GM23338 (cell line): ENCODE results near the gene INPP5D. TPM values are rescaled to one million over a fixed set of nuclear protein-coding genes. Genes with fewer than 3 reads are reported as not detected.

Source experiments
- ATAC-seq: fragments of 200-7000 bp; cut with Tn5 transposase; 3 replicates; pipeline ENCODE4 v1.9.1; 2020
- DNase-seq: peaks from one replicate; pipeline ENCODE4 v3.0.0-alpha.2; 2015; ENCODE audit warnings: low spot score
- H2AFZ ChIP-seq: fragments of 200-600 bp; sonication (generic); 2 replicates; pipeline ENCODE4 v1.8.0; 2016; ENCODE audit warnings: antibody characterized with exemption, mild to moderate bottlenecking, moderate library complexity
- H3F3A ChIP-seq: fragments of 200-600 bp; sonication (generic); replicated peaks from 2 replicates; pipeline ENCODE4 v1.8.0; 2017; ENCODE audit warnings: antibody characterized with exemption, mixed run types, low read depth
- H3K27ac ChIP-seq: fragments of 200-600 bp; sonication (generic); 2 replicates; pipeline ENCODE4 v1.6.1; 2016; ENCODE audit warnings: low read depth
- H3K27me3 ChIP-seq: fragments of 200-600 bp; sonication (generic); 2 replicates; pipeline ENCODE4 v1.8.0; 2016; ENCODE audit warnings: mild to moderate bottlenecking, mixed run types, moderate library complexity; ENCODE audit not compliant: insufficient read depth
- H3K36me3 ChIP-seq: fragments of 200-600 bp; sonication (generic); 2 replicates; pipeline ENCODE4 v1.8.0; 2016; ENCODE audit warnings: mild to moderate bottlenecking; ENCODE audit not compliant: insufficient read depth
- H3K4me1 ChIP-seq: fragments of 200-600 bp; sonication (generic); 2 replicates; pipeline ENCODE4 v1.8.0; 2016; ENCODE audit warnings: mild to moderate bottlenecking, moderate library complexity; ENCODE audit not compliant: insufficient read depth
- H3K4me2 ChIP-seq: fragments of 200-600 bp; sonication (generic); 2 replicates; pipeline ENCODE4 v1.7.1; 2017; ENCODE audit warnings: mixed run types
- H3K4me3 ChIP-seq: fragments of 200-600 bp; sonication (generic); 2 replicates; pipeline ENCODE4 v1.6.1; 2016; ENCODE audit warnings: mixed run types
- H3K79me2 ChIP-seq: fragments of 200-600 bp; sonication (generic); replicated peaks from 2 replicates; pipeline ENCODE4 v1.8.0; 2017; ENCODE audit warnings: mild to moderate bottlenecking; ENCODE audit not compliant: insufficient read depth
- H3K9me2 ChIP-seq: fragments of 200-600 bp; sonication (generic); 2 replicates; pipeline ENCODE4 v1.8.0; 2017; ENCODE audit not compliant: insufficient read depth
- H4K20me1 ChIP-seq: fragments of 200-600 bp; sonication (generic); replicated peaks from 2 replicates; pipeline ENCODE4 v1.8.0; 2017; ENCODE audit warnings: mild to moderate bottlenecking; ENCODE audit not compliant: insufficient read depth
- H3K27ac Mint-ChIP-seq: 2 replicates; pipeline ENCODE4 v1.8.0; 2020; ENCODE audit warnings: inconsistent platforms, mild to moderate bottlenecking, moderate library complexity, mixed read lengths
- H3K27me3 Mint-ChIP-seq: 3 replicates; pipeline ENCODE4 v1.8.0; 2022; ENCODE audit warnings: low read depth, mild to moderate bottlenecking, moderate library complexity, mixed read lengths, inconsistent platforms; ENCODE audit not compliant: insufficient read depth, poor library complexity
- H3K36me3 Mint-ChIP-seq: 3 replicates; pipeline ENCODE4 v1.8.0; 2021; ENCODE audit warnings: low read depth, mild to moderate bottlenecking, inconsistent platforms, moderate library complexity, mixed read lengths
- H3K4me1 Mint-ChIP-seq: 3 replicates; pipeline ENCODE4 v1.8.0; 2020; ENCODE audit warnings: mild to moderate bottlenecking, inconsistent platforms, mixed read lengths
- H3K4me3 Mint-ChIP-seq: 3 replicates; pipeline ENCODE4 v1.8.0; 2021; ENCODE audit warnings: moderate library complexity, mild to moderate bottlenecking, inconsistent platforms, mixed read lengths
- H3K9me3 Mint-ChIP-seq: 3 replicates; pipeline ENCODE4 v1.8.0; 2020; ENCODE audit warnings: moderate library complexity, mild to moderate bottlenecking, inconsistent platforms, mixed read lengths
- CREB1 ChIP-seq: fragments of 250-450 bp; sonication (Bioruptor Pico); IDR thresholded peaks from 2 replicates; pipeline ENCODE4 v1.5.0; 2020; ENCODE audit warnings: low read depth, mild to moderate bottlenecking, moderate library complexity
- CTCF ChIP-seq, 2 experiments: fragments of 200-600 bp in 1 of 2; sonication (generic) in 1 of 2; conservative IDR thresholded peaks; 2 replicates each; pipeline versions ENCODE4 v1.5.1 to v1.6.1; 2016 to 2017; ENCODE audit warnings: antibody characterized with exemption in 2 of 2, low read depth in 2 of 2, mild to moderate bottlenecking in 2 of 2, moderate library complexity in 1 of 2
- EZH2 ChIP-seq: fragments of 200-600 bp; sonication (generic); IDR thresholded peaks from one replicate; pipeline ENCODE4 v1.8.0; 2017; ENCODE audit warnings: antibody characterized with exemption, mild to moderate bottlenecking, low read depth; ENCODE audit not compliant: unreplicated experiment
- EZH2phosphoT487 ChIP-seq: fragments of 200-600 bp; sonication (generic); IDR thresholded peaks from one replicate; pipeline ENCODE4 v1.8.1; 2018; ENCODE audit warnings: antibody characterized with exemption; ENCODE audit not compliant: unreplicated experiment
- JUNB ChIP-seq: IDR thresholded peaks from one replicate; pipeline ENCODE4 v1.6.1; 2016; ENCODE audit warnings: antibody characterized with exemption; ENCODE audit not compliant: unreplicated experiment
- NANOG ChIP-seq: IDR thresholded peaks from 2 replicates; pipeline ENCODE4 v1.6.1; 2016; ENCODE audit warnings: antibody characterized with exemption, borderline replicate concordance
- POLR2AphosphoS5 ChIP-seq: IDR thresholded peaks from 2 replicates; pipeline ENCODE4 v1.6.1; 2016; ENCODE audit warnings: antibody characterized with exemption, low read depth
- REST ChIP-seq: IDR thresholded peaks from one replicate; pipeline ENCODE4 v1.6.1; 2018; ENCODE audit warnings: antibody characterized with exemption; ENCODE audit not compliant: unreplicated experiment
- STAT1 ChIP-seq: IDR thresholded peaks from one replicate; pipeline ENCODE4 v1.6.1; 2016; ENCODE audit warnings: antibody characterized with exemption; ENCODE audit not compliant: unreplicated experiment
- ZNF114 ChIP-seq: fragments of 250-450 bp; sonication (Bioruptor Pico); IDR thresholded peaks from 2 replicates; pipeline ENCODE4 v1.5.0; 2020; ENCODE audit warnings: mild to moderate bottlenecking, moderate library complexity
- ZNF331 ChIP-seq: fragments of 250-450 bp; sonication (Bioruptor Pico); IDR thresholded peaks from 2 replicates; pipeline ENCODE4 v1.5.0; 2020; ENCODE audit warnings: low read depth, mild to moderate bottlenecking, moderate library complexity
- ZNF462 ChIP-seq: fragments of 250-450 bp; sonication (Bioruptor Pico); IDR thresholded peaks from 2 replicates; pipeline ENCODE4 v1.5.0; 2020; ENCODE audit warnings: mild to moderate bottlenecking, moderate library complexity
- polyA plus RNA-seq: library from polyadenylated mRNA; unstranded; fragments of >200 nt; fragmentation: Nextera tagmentation; extraction: Ambion mirVana; gene quantifications from 2 replicates; pipeline ENCODE4 v1.2.1, GENCODE V29; 2016
- total RNA-seq: library from RNA; depleted of rRNA; stranded (reverse); fragments of >200 nt; shearing (Covaris generic); gene quantifications from 2 replicates; pipeline ENCODE4 v1.2.3, GENCODE V29; 2014
- TF ChIP-seq, protein P1 (sequence below): IDR thresholded peaks from 2 replicates; pipeline ENCODE4 v1.6.1; 2016; ENCODE audit warnings: antibody characterized with exemption

INPP5D gene
- total and polyA plus RNA-seq, 2 experiments from 2014 or later = 6.6 to 8.3 TPM

DNA sequence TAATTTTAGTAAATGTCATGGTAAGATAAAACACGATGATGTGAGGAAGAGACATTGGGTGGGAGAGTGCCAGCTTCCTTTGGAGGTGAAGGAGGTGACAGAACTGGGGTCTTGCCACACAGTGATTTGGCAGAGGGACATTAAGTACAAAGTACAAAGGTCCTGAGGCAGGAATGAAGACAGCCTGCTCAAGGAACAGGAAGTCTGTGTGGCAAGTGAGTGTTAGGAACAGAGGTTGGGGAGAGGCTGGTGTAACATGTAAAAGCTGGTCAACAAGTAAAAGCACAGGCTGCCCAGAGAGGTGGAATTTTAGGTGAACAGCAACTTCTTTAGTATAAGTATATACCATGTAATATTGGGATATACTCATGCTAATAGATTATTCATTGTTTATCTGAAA lies 73.1 kb downstream of the INPP5D start:
- TF ChIP-seq STAT1 (no peak), ZNF462 (CRISPR knock-in tag) (no peak), EZH2 (no peak), EZH2phosphoT487 (no peak), ZNF114 (no peak), POLR2AphosphoS5 (no peak), JUNB (no peak), ZNF331 (no peak), CTCF (conservative IDR thresholded peaks at IDR 0.05; ENCODE audit: low read depth in 2 of 2) (no peak), CREB1 (no peak), NANOG (no peak), REST (no peak)
- TF ChIP-seq, protein P1, sequence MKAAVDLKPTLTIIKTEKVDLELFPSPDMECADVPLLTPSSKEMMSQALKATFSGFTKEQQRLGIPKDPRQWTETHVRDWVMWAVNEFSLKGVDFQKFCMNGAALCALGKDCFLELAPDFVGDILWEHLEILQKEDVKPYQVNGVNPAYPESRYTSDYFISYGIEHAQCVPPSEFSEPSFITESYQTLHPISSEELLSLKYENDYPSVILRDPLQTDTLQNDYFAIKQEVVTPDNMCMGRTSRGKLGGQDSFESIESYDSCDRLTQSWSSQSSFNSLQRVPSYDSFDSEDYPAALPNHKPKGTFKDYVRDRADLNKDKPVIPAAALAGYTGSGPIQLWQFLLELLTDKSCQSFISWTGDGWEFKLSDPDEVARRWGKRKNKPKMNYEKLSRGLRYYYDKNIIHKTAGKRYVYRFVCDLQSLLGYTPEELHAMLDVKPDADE = no peak
- H3K4me3 ChIP-seq = no peak overlapping the region
- Mint-ChIP-seq H3K4me1 (peaks cover 18% of the 10 kb centered on the region), H3K27ac (no peak overlapping the region), H3K9me3 (peaks cover 13% of the 10 kb centered on the region; the same call in 2 of the 3 replicates), H3K36me3 (peaks cover 9% of the 10 kb centered on the region), H3K4me3 (no peak overlapping the region), H3K27me3 (no peaks in the 10 kb centered on the region)
- H3K27ac ChIP-seq = no peak overlapping the region
- no peaks in the 10 kb centered on the region for H4K20me1 ChIP-seq
- H3K27me3 ChIP-seq = no peaks in the 10 kb centered on the region
- no peak for DNase-seq
- no peak for ATAC-seq
- no peak overlapping the region for H2AFZ ChIP-seq
- H3K4me1 ChIP-seq = peaks cover 5% of the 10 kb centered on the region
- H3K4me2 ChIP-seq = no peak overlapping the region
- H3F3A ChIP-seq = no peaks in the 10 kb centered on the region
- no peaks in the 10 kb centered on the region; the same call in 1 of the 2 replicates for H3K9me2 ChIP-seq
- H3K79me2 ChIP-seq = no peaks in the 10 kb centered on the region
- no peaks in the 10 kb centered on the region for H3K36me3 ChIP-seq
